IMR-90 (cell line): ENCODE data around the gene PLCL2. TPM values are rescaled to one million over a fixed set of nuclear protein-coding genes. Genes with fewer than 3 reads are reported as not detected.

Experiments
- ATAC-seq: fragments of 200-7000 bp; cut with Tn5 transposase; 2 replicates; pipeline ENCODE4 v1.9.1; 2020; ENCODE audit warnings: low read depth, mild to moderate bottlenecking, moderate library complexity
- BruUV-seq: library from RNA; stranded (reverse); fragments of 400-500 nt; replicated peaks from 2 replicates; lab custom pipeline; 2021; lab: Mats Ljungman, UMichigan
- CTCF ChIA-PET: fragments of 300-600 bp; formaldehyde crosslinking; extraction: SDS; loops from one replicate; lab custom pipeline; 2021; ENCODE audit warnings: antibody characterized with exemption; lab: Yijun Ruan, JAX
- POLR2A ChIA-PET: fragments of 300-600 bp; sonication (Branson Sonifier 250); formaldehyde crosslinking; loops from one replicate; lab custom pipeline; 2022; ENCODE audit warnings: antibody characterized with exemption; ENCODE audit not compliant: unreplicated experiment; lab: Charles Lee
- DNase-seq: peaks from one replicate; pipeline ENCODE4 v3.0.0; 2013
- H2AFZ ChIP-seq: replicated peaks from 2 replicates; pipeline ENCODE3; 2013; ENCODE audit warnings: low read length, mild to moderate bottlenecking; ENCODE audit not compliant: poor library complexity
- H2AK5ac ChIP-seq: 2 replicates; pipeline ENCODE4 v1.6.1; 2013; ENCODE audit warnings: low read depth, low read length, inconsistent platforms
- H2AK9ac ChIP-seq: replicated peaks from 2 replicates; pipeline ENCODE3; 2013; ENCODE audit warnings: mild to moderate bottlenecking, low read depth, low read length, moderate library complexity; ENCODE audit not compliant: poor library complexity
- H2BK120ac ChIP-seq: 2 replicates; pipeline ENCODE4 v1.6.1; 2013; ENCODE audit warnings: low read depth, low read length, inconsistent platforms
- H2BK15ac ChIP-seq: 3 replicates; pipeline ENCODE4 v1.6.1; 2013; ENCODE audit warnings: low read depth, low read length, inconsistent platforms
- H2BK20ac ChIP-seq: 2 replicates; pipeline ENCODE4 v1.6.1; 2013; ENCODE audit warnings: low read depth, mild to moderate bottlenecking, inconsistent platforms, low read length, moderate library complexity
- H2BK5ac ChIP-seq: 2 replicates; pipeline ENCODE4 v1.6.1; 2013; ENCODE audit warnings: mild to moderate bottlenecking, low read depth, low read length, inconsistent platforms; ENCODE audit not compliant: poor library complexity, severe bottlenecking
- H3K14ac ChIP-seq: replicated peaks from 2 replicates; pipeline ENCODE4 v1.6.1; 2013; ENCODE audit warnings: low read depth, low read length, inconsistent platforms
- H3K18ac ChIP-seq: 2 replicates; pipeline ENCODE4 v1.6.1; 2013; ENCODE audit warnings: low read depth, low read length, control low read depth
- H3K23ac ChIP-seq: 2 replicates; pipeline ENCODE4 v1.6.1; 2013; ENCODE audit warnings: low read depth, low read length, inconsistent platforms
- H3K27ac ChIP-seq: 2 replicates; pipeline ENCODE4 v1.5.1; 2013; ENCODE audit warnings: mild to moderate bottlenecking, control low read depth, low read length; ENCODE audit not compliant: insufficient read depth
- H3K27me3 ChIP-seq: 2 replicates; pipeline ENCODE4 v1.6.1; 2013; ENCODE audit warnings: low read length; ENCODE audit not compliant: control insufficient read depth, insufficient read depth
- H3K36me3 ChIP-seq: 2 replicates; pipeline ENCODE4 v1.6.1; 2013; ENCODE audit warnings: low read length, mixed read lengths; ENCODE audit not compliant: control insufficient read depth, insufficient read depth
- H3K4ac ChIP-seq: 2 replicates; pipeline ENCODE4 v1.6.1; 2013; ENCODE audit warnings: low read depth, low read length, inconsistent platforms
- H3K4me1 ChIP-seq: 2 replicates; pipeline ENCODE4 v1.6.1; 2013; ENCODE audit warnings: low read length, mixed read lengths; ENCODE audit not compliant: control insufficient read depth, insufficient read depth
- H3K4me2 ChIP-seq: 2 replicates; pipeline ENCODE4 v1.6.1; 2013; ENCODE audit warnings: low read depth, mild to moderate bottlenecking, control low read depth, low read length, moderate library complexity
- H3K4me3 ChIP-seq: 2 replicates; pipeline ENCODE4 v1.5.1; 2013; ENCODE audit warnings: low read depth, mild to moderate bottlenecking, control low read depth, low read length, moderate library complexity; ENCODE audit not compliant: insufficient read depth
- H3K56ac ChIP-seq: 2 replicates; pipeline ENCODE4 v1.6.1; 2013; ENCODE audit warnings: low read length, inconsistent platforms; ENCODE audit not compliant: insufficient read depth; ENCODE audit errors: extremely low read depth
- H3K79me1 ChIP-seq, 2 experiments: 2 replicates each; pipeline ENCODE4 v1.6.1; 2013; ENCODE audit warnings: low read length in 2 of 2, inconsistent platforms in 1 of 2, low read depth in 1 of 2
- H3K9ac ChIP-seq: 2 replicates; pipeline ENCODE4 v1.6.1; 2013; ENCODE audit warnings: low read depth, low read length, control low read depth
- H3K9me1 ChIP-seq: 2 replicates; pipeline ENCODE4 v1.6.1; 2013; ENCODE audit warnings: low read length, inconsistent platforms; ENCODE audit not compliant: insufficient read depth
- H3K9me3 ChIP-seq: 2 replicates; pipeline ENCODE4 v1.6.1; 2013; ENCODE audit warnings: low read length; ENCODE audit not compliant: control insufficient read depth, insufficient read depth
- H4K20me1 ChIP-seq: 2 replicates; pipeline ENCODE4 v1.6.1; 2013; ENCODE audit warnings: low read length, inconsistent platforms; ENCODE audit not compliant: insufficient read depth
- H4K5ac ChIP-seq: 2 replicates; pipeline ENCODE4 v1.6.1; 2013; ENCODE audit warnings: mild to moderate bottlenecking, low read depth, low read length, control low read depth
- H4K8ac ChIP-seq, 2 experiments: 2 replicates each; pipeline ENCODE4 v1.6.1; 2013; ENCODE audit warnings: low read depth in 2 of 2, low read length in 2 of 2, control low read depth in 1 of 2, inconsistent platforms in 1 of 2
- H4K91ac ChIP-seq: 2 replicates; pipeline ENCODE4 v1.6.1; 2013; ENCODE audit warnings: low read depth, low read length, inconsistent platforms; ENCODE audit not compliant: insufficient read depth
- BHLHE40 ChIP-seq: fragments of 150-350 bp; IDR thresholded peaks from 2 replicates; pipeline ENCODE4 v1.6.1; 2016; ENCODE audit warnings: mild to moderate bottlenecking, low read depth, low read length
- CEBPB ChIP-seq: IDR thresholded peaks from 2 replicates; pipeline ENCODE4 v1.6.1; 2012; ENCODE audit warnings: low read depth, low read length, improper control_type of control experiment
- CHD1 ChIP-seq: IDR thresholded peaks from 2 replicates; pipeline ENCODE4 v1.6.1; 2012; ENCODE audit warnings: low read depth, low read length, improper control_type of control experiment
- FOS ChIP-seq: fragments of 150-350 bp; IDR thresholded peaks from 2 replicates; pipeline ENCODE4 v1.6.1; 2016; ENCODE audit warnings: low read depth, low read length
- MAFK ChIP-seq: IDR thresholded peaks from 2 replicates; pipeline ENCODE4 v1.6.1; 2012; ENCODE audit warnings: low read depth, low read length, improper control_type of control experiment
- MAZ ChIP-seq: IDR thresholded peaks from 2 replicates; pipeline ENCODE4 v1.6.1; 2012; ENCODE audit warnings: low read depth, mild to moderate bottlenecking, low read length, improper control_type of control experiment, moderate library complexity, borderline replicate concordance
- MXI1 ChIP-seq: IDR thresholded peaks from 2 replicates; pipeline ENCODE4 v1.6.1; 2012; ENCODE audit warnings: low read depth, mild to moderate bottlenecking, low read length, moderate library complexity, borderline replicate concordance
- NFE2L2 ChIP-seq: fragments of 150-350 bp; IDR thresholded peaks from 2 replicates; pipeline ENCODE4 v1.6.1; 2016; ENCODE audit warnings: low read depth, mild to moderate bottlenecking, low read length
- POLR2A ChIP-seq: IDR thresholded peaks from 2 replicates; pipeline ENCODE4 v1.6.1; 2012; ENCODE audit warnings: mild to moderate bottlenecking, low read depth, low read length
- RAD21 ChIP-seq: IDR thresholded peaks from 2 replicates; pipeline ENCODE4 v1.6.1; 2012; ENCODE audit warnings: low read length, improper control_type of control experiment
- RCOR1 ChIP-seq: IDR thresholded peaks from 2 replicates; pipeline ENCODE4 v1.6.1; 2012; ENCODE audit warnings: mild to moderate bottlenecking, low read length, improper control_type of control experiment; ENCODE audit not compliant: insufficient replicate concordance
- RFX5 ChIP-seq: IDR thresholded peaks from 2 replicates; pipeline ENCODE4 v1.8.0; 2012; ENCODE audit warnings: low read depth, mild to moderate bottlenecking, low read length, moderate library complexity
- SMC3 ChIP-seq: fragments of 150-350 bp; IDR thresholded peaks from 2 replicates; pipeline ENCODE4 v1.6.1; 2016; ENCODE audit warnings: low read depth, mild to moderate bottlenecking, antibody characterized with exemption, low read length, moderate library complexity
- WGBS, 2 experiments: methylation state at CpG; one replicate each; pipeline versions ENCODE4 v1.1.5 to v1.1.7; 2013; ENCODE audit warnings: missing lambda C conversion rate in 2 of 2; ENCODE audit not compliant: insufficient read length in 1 of 2; ENCODE audit errors: extremely low coverage in 2 of 2; 5-methylcytosine and 5-hydroxymethylcytosine counted together
- dilution Hi-C: fragments of 300-500 bp; cut with HindIII; formaldehyde crosslinking; loops from one replicate; pipeline ENCODE4 v1.14.3; 2018; ENCODE audit warnings: low sequenced_read_pairs; ENCODE audit not compliant: unreplicated experiment
- in situ Hi-C: fragments of 300-500 bp; cut with MboI; formaldehyde crosslinking; loops from 3 replicates; pipeline ENCODE4 v1.14.3; 2019; ENCODE audit warnings: low sequenced_read_pairs, inconsistent platforms, mixed read lengths
- intact Hi-C: fragments of 100-400 bp; cut with micrococcal nuclease; formaldehyde crosslinking; loops from 2 replicates; pipeline ENCODE4 v1.10.0; 2022
- polyA plus RNA-seq, 3 experiments: library from polyadenylated mRNA; depleted of rRNA; stranded (reverse); fragments of >200 nt; gene quantifications; 2 replicates each; pipeline ENCODE4 v1.2.3, GENCODE V29; 2012; ENCODE audit warnings: low replicate concordance in 1 of 3
- total RNA-seq: library from RNA; depleted of rRNA; stranded (reverse); fragments of >200 nt; gene quantifications from 2 replicates; pipeline ENCODE4 v1.2.3, GENCODE V29; 2012
- TF ChIP-seq, protein P1 (sequence below): fragments of 150-350 bp; IDR thresholded peaks from 2 replicates; pipeline ENCODE4 v1.6.1; 2017; ENCODE audit warnings: mild to moderate bottlenecking, antibody characterized with exemption, low read length, low read depth
- TF ChIP-seq, protein P2 (sequence below): conservative IDR thresholded peaks from 2 replicates; pipeline ENCODE4 v1.5.1; 2012; ENCODE audit warnings: mild to moderate bottlenecking, low read depth, low read length, improper control_type of control experiment

The PLCL2 gene
- total and polyA plus RNA-seq, 2 of the 4 experiments (the other 2 are of a cell fraction): 0.92 to 3.8 TPM

DNA sequence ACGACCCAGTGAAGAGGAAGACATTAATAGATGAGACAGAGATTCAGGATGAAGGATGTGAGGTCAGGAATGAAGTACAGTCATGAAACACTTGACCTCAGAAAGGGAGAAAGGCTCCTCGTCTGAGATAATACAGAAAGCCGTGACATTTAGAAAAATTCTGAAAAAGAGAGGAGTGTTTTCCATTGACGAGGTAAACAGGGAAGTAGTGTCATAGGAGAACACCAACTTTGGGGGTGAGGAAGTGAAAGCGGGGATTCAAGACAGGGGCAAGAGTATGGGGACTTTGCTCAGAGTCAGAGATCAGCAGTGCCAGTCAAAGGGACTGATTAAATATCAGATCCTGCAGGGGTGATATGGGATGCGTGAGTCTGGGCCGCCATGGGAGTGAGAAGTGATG, 160.9 kb downstream of the PLCL2 start:
- Histone ChIP-seq H3K27me3 (no peaks in the 10 kb centered on the region), H2AK9ac (no peak overlapping the region), H2BK5ac (no peak overlapping the region), H3K9me1 (no peaks in the 10 kb centered on the region), H2BK15ac (no peak overlapping the region), H4K8ac (no peak overlapping the region), H3K4me2 (no peak overlapping the region), H2AK5ac (no peak overlapping the region), H4K5ac (no peak overlapping the region), H3K4me1 (peaks cover 2% of the 10 kb centered on the region), H3K14ac (no peak overlapping the region), H2AFZ (no peak overlapping the region), H2BK120ac (no peak overlapping the region), H2BK20ac (no peak overlapping the region), H4K91ac (no peak overlapping the region), H3K4ac (no peak overlapping the region), H4K20me1 (no peaks in the 10 kb centered on the region), H3K36me3 (no peaks in the 10 kb centered on the region), H3K23ac (no peak overlapping the region), H3K27ac (no peak overlapping the region), H3K56ac (no peak overlapping the region), H3K79me1 (no peaks in the 10 kb centered on the region), H3K9ac (no peak overlapping the region), H3K4me3 (no peak overlapping the region), H3K18ac (no peak overlapping the region), H3K9me3 (no peaks in the 10 kb centered on the region)
- intact Hi-C loops (no loop called here), in situ Hi-C loops (loop anchor here (25.0 kb wide), 1 partner anchor 758 kb away; no protein-coding TSS in a partner anchor), dilution Hi-C loops (no loop called here)
- no peak for DNase-seq
- TF ChIP-seq BHLHE40 (no peak), RFX5 (no peak), NFE2L2 (no peak), FOS (no peak), MAFK (no peak), POLR2A (no peak), CEBPB (no peak), RCOR1 (no peak), MXI1 (no peak), CHD1 (no peak), MAZ (no peak), RAD21 (no peak), SMC3 (no peak)
- TF ChIP-seq, protein P1, sequence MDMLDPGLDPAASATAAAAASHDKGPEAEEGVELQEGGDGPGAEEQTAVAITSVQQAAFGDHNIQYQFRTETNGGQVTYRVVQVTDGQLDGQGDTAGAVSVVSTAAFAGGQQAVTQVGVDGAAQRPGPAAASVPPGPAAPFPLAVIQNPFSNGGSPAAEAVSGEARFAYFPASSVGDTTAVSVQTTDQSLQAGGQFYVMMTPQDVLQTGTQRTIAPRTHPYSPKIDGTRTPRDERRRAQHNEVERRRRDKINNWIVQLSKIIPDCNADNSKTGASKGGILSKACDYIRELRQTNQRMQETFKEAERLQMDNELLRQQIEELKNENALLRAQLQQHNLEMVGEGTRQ: no peak
- TF ChIP-seq, protein P2, sequence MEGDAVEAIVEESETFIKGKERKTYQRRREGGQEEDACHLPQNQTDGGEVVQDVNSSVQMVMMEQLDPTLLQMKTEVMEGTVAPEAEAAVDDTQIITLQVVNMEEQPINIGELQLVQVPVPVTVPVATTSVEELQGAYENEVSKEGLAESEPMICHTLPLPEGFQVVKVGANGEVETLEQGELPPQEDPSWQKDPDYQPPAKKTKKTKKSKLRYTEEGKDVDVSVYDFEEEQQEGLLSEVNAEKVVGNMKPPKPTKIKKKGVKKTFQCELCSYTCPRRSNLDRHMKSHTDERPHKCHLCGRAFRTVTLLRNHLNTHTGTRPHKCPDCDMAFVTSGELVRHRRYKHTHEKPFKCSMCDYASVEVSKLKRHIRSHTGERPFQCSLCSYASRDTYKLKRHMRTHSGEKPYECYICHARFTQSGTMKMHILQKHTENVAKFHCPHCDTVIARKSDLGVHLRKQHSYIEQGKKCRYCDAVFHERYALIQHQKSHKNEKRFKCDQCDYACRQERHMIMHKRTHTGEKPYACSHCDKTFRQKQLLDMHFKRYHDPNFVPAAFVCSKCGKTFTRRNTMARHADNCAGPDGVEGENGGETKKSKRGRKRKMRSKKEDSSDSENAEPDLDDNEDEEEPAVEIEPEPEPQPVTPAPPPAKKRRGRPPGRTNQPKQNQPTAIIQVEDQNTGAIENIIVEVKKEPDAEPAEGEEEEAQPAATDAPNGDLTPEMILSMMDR: no peak
- WGBS, 2 experiments: 78% methylated on average over 7 of the region's 7 CpGs; no CpG with 5 or more reads in 1 of the 2 experiments
- no peak for ATAC-seq
- ChIA-PET POLR2A (no interaction called here), CTCF (no interaction called here)
- BruUV-seq: no TSS peak
